CD4-positive, alpha-beta T cell treated with Interleukin-6 for 4 hours (primary cell): ENCODE measurements around the gene SH3BGRL.

Experiments
- DNase-seq: peaks from one replicate; pipeline ENCODE4 v3.0.0-alpha.2; 2020; ENCODE audit warnings: mixed read lengths

The SH3BGRL gene

GRCh38 chrX:81201671-81202455 lies at the start of gene SH3BGRL, which contains the start of gene HMGN5:
TSS of gene SH3BGRL (plus strand) at chrX:81202102. CDS start at chrX:81202201, 99 bp downstream.
TSS of gene HMGN5 (minus strand) at chrX:81201913. CDS start at chrX:81121549, 80,364 bp downstream.
- DNase-seq: peak; percentile 76

GRCh38 chrX:81168391-81168790 lies 33.5 kb upstream of the SH3BGRL start:
- DNase-seq: no peak

- no peak for DNase-seq
Measured at GRCh38 chrX:81174286-81174685, 27.6 kb upstream of the SH3BGRL start.

- DNase-seq: no peak
Measured at GRCh38 chrX:81195259-81195658, 6.6 kb upstream of the SH3BGRL start.

GRCh38 chrX:81195712-81196111 lies 6.2 kb upstream of the SH3BGRL start:
- DNase-seq: peak; percentile 68

- no peak for DNase-seq
Measured at GRCh38 chrX:81201071-81201470, 831 bp upstream of the SH3BGRL start.

- DNase-seq: no peak
Measured at GRCh38 chrX:81202456-81202819, 536 bp downstream of the SH3BGRL start.

GRCh38 chrX:81202943-81203342 lies 1.0 kb downstream of the SH3BGRL start:
- DNase-seq: no peak

GRCh38 chrX:81205551-81205950 lies 3.6 kb downstream of the SH3BGRL start:
- DNase-seq: no peak

GRCh38 chrX:81206476-81206875 lies 4.6 kb downstream of the SH3BGRL start:
- no peak for DNase-seq

GRCh38 chrX:81208916-81209315 lies 7.0 kb downstream of the SH3BGRL start:
- no peak for DNase-seq

GRCh38 chrX:81215685-81216084 lies 13.8 kb downstream of the SH3BGRL start:
- no peak for DNase-seq

- DNase-seq: no peak
Measured at GRCh38 chrX:81229229-81229628, 27.3 kb downstream of the SH3BGRL start.

GRCh38 chrX:81229901-81230300 lies 28.0 kb downstream of the SH3BGRL start:
- no peak for DNase-seq

- DNase-seq: no peak
Measured at GRCh38 chrX:81231476-81231875, 29.6 kb downstream of the SH3BGRL start.

- DNase-seq: no peak
Measured at GRCh38 chrX:81232218-81232617, 30.3 kb downstream of the SH3BGRL start.

GRCh38 chrX:81237516-81237915 lies 35.6 kb downstream of the SH3BGRL start:
- no peak for DNase-seq

- DNase-seq: no peak
Measured at GRCh38 chrX:81238166-81238565, 36.3 kb downstream of the SH3BGRL start.

GRCh38 chrX:81240701-81241331 lies 38.9 kb downstream of the SH3BGRL start:
- no peak for DNase-seq

GRCh38 chrX:81241753-81242152 lies 39.9 kb downstream of the SH3BGRL start:
- DNase-seq: no peak

- no peak for DNase-seq
Measured at GRCh38 chrX:81255876-81256275, 54.0 kb downstream of the SH3BGRL start.

GRCh38 chrX:81257817-81258216 lies 55.9 kb downstream of the SH3BGRL start:
- no peak for DNase-seq

GRCh38 chrX:81259020-81259713 lies 57.3 kb downstream of the SH3BGRL start:
- no peak for DNase-seq
